Body of pancreas (tissue), 4 donors: ENCODE data around the gene KLHL29. TPM values are rescaled to one million over a fixed set of nuclear protein-coding genes. Genes with fewer than 3 reads are reported as not detected.

ENCODE experiments used
- ATAC-seq: fragments of 150-250 bp; one replicate; pipeline ENCODE4 v1.9.1; 2016
- DNase-seq, 4 donors: peaks; one replicate each; pipeline ENCODE4 v3.0.0-alpha.2; 2019
- H3K27ac ChIP-seq, 4 donors: fragments of 200-600 bp; sonication (generic); 1 replicate in 3 of 4; 2 replicates in 1 of 4; pipeline versions ENCODE4 v1.5.1 to v1.6.1; 2016 to 2019; ENCODE audit warnings: mild to moderate bottlenecking in 1 of 4, mixed read lengths in 1 of 4, moderate library complexity in 1 of 4
- H3K27me3 ChIP-seq, 2 donors: fragments of 200-600 bp; sonication (generic); one replicate each; pipeline ENCODE4 v1.6.0; 2016; ENCODE audit warnings: mild to moderate bottlenecking in 1 of 2
- H3K36me3 ChIP-seq, 2 donors: fragments of 200-600 bp; sonication (generic); replicated peaks in 1 of 2; 2 replicates each; pipeline ENCODE4 v1.5.1; 2016; ENCODE audit warnings: low read depth in 2 of 2; ENCODE audit not compliant: insufficient read depth in 1 of 2
- H3K4me1 ChIP-seq: fragments of 200-600 bp; sonication (generic); one replicate; pipeline ENCODE4 v1.6.0; 2016
- H3K4me3 ChIP-seq, 2 donors: fragments of 200-600 bp; sonication (generic); 1 replicate in 1 of 2; 2 replicates in 1 of 2; pipeline ENCODE4 v1.5.1; 2016 to 2019
- H3K9me3 ChIP-seq, 3 donors: fragments of 200-600 bp; sonication (generic); 1 replicate in 2 of 3; 2 replicates in 1 of 3; pipeline ENCODE4 v1.5.1; 2016
- CTCF ChIP-seq, 7 experiments: fragments of 450-650 bp in 4 of 7; fragments of 200-600 bp in 3 of 7; sonication (generic) in 3 of 7; IDR thresholded peaks; one replicate each; pipeline ENCODE4 v1.5.1; 2016 to 2019; ENCODE audit warnings: antibody characterized with exemption in 7 of 7
- POLR2A ChIP-seq, 3 donors: fragments of 450-650 bp; IDR thresholded peaks; one replicate each; pipeline ENCODE4 v1.6.1; 2016; ENCODE audit warnings: antibody characterized with exemption in 3 of 3, mild to moderate bottlenecking in 2 of 3
- WGBS, 2 donors: methylation state at CpG; one replicate each; pipeline ENCODE4 v1.1.5; 2017; 5-methylcytosine and 5-hydroxymethylcytosine counted together
- intact Hi-C: fragments of 100-400 bp; cut with DNase I; formaldehyde crosslinking; loops from one replicate; pipeline ENCODE4 v1.15.1; 2023
- total RNA-seq, 2 donors: library from RNA; depleted of rRNA; stranded (reverse); fragments of >200 nt; gene quantifications; one replicate each; pipeline ENCODE4 v1.1.0, GENCODE V29; 2016

Gene KLHL29
- total RNA-seq, 2 donors from 2014 or later, result 4.0 to 4.4 TPM

DNA sequence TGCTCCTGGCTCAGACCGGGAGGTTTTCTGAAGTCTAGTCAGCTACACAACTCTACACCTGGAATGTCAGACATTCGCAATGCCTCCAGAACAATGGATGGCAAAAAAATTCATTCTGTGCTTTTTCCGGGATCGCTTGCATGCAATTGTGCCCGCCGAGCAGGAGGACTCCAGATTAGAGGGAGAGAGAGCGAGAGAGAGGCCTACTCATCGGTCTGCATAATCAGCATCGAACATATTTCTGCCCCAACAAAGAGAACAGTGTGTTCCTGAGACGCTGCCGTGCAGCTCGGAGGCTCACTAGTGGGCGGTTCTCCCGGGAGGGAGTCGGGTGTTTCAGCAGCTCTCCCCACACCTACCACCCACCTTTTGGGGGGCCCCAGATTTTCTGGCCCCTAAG lies 117.1 kb downstream of the KLHL29 start:
- Histone ChIP-seq H3K9me3 (no peaks in the 10 kb centered on the region), H3K27ac (peak overlapping the region in 3 of 4 donors; percentile 54 to 67 (median 54)), H3K4me3 (no peak overlapping the region), H3K4me1 (peaks cover 11% of the 10 kb centered on the region), H3K36me3 (no peaks in the 10 kb centered on the region), H3K27me3 (no peaks in the 10 kb centered on the region)
- TF ChIP-seq CTCF (IDR thresholded peaks at IDR 0.05), result no peak
- TF ChIP-seq POLR2A (IDR thresholded peaks at IDR 0.05), result peak in 2 of 3 donors; percentile 20 to 24
- peak; percentile 86 for ATAC-seq
- DNase-seq, result peak; percentile 41 to 59 (median 49)
- 28 to 40% methylated on average over 15 of the region's 15 CpGs for WGBS, 2 donors
- intact Hi-C loops, result no loop called here

GRCh38 chr2:23503097-23503496 lies 118.1 kb downstream of the KLHL29 start:
- Histone ChIP-seq H3K4me3 (no peak overlapping the region), H3K36me3 (no peaks in the 10 kb centered on the region), H3K27ac (peak overlapping the region in 1 of 4 donors; percentile 67), H3K9me3 (no peaks in the 10 kb centered on the region), H3K27me3 (no peaks in the 10 kb centered on the region), H3K4me1 (peaks cover 11% of the 10 kb centered on the region)
- intact Hi-C loops, result no loop called here
- DNase-seq (no peak), ATAC-seq (no peak)
- WGBS, 2 donors, result 77 to 80% methylated on average over 5 to 6 of the region's 6 CpGs
- TF ChIP-seq CTCF (IDR thresholded peaks at IDR 0.05), result no peak
- TF ChIP-seq POLR2A (IDR thresholded peaks at IDR 0.05), result no peak

DNA sequence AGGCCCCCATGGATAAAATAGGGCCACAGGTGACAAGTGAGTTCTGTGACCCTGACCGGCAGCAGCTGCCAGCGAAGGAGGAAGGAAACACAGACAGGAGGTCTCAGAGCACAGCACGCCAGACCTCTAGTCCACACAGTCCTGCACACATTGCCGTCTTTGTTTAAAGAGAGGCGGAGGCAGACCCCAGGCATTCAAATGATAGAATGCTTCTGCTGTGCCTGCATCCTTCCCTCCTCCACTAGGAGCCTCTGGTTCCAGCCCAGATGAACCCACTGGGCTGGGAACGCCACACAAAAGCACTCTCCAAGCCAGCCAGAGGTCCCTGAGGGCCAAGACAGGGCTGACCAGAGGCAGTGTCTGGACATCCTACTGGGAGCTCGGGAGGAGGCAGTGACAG lies 118.7 kb downstream of the KLHL29 start:
- no peaks in the 10 kb centered on the region for H3K36me3 ChIP-seq
- H3K27me3 ChIP-seq, result no peaks in the 10 kb centered on the region
- WGBS, 2 donors, result 59 to 78% methylated on average over 7 of the region's 7 CpGs
- no peak for DNase-seq
- ATAC-seq, result no peak
- TF ChIP-seq POLR2A (IDR thresholded peaks at IDR 0.05), result no peak
- TF ChIP-seq CTCF (IDR thresholded peaks at IDR 0.05), result no peak
- H3K9me3 ChIP-seq, result no peaks in the 10 kb centered on the region
- intact Hi-C loops, result no loop called here
- no peak overlapping the region for H3K27ac ChIP-seq
- no peak overlapping the region for H3K4me3 ChIP-seq
- peaks cover 11% of the 10 kb centered on the region for H3K4me1 ChIP-seq

DNA sequence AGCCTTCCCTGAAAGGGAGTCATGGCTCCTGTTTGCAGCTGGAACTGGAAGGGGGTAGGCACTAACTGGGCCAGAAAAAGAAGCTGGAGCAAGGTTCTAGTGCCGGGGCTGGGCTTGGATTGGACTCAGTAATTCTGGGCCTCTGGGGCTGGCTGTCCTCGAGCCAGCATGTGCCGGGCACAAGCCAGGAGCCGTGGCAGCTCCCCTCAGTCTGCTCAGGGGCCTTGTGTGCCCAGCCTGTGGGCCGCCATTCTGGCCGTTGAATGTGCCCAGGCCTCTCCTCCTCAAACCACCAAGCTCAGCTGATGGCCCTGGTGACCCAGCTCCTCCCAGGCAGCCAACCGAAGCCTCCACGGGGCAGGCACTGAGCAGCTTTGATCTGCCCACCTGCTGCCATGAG lies 119.6 kb downstream of the KLHL29 start:
- Histone ChIP-seq H3K36me3 (no peaks in the 10 kb centered on the region), H3K4me1 (peaks cover 15% of the 10 kb centered on the region), H3K9me3 (no peaks in the 10 kb centered on the region), H3K27ac (no peak overlapping the region), H3K27me3 (no peaks in the 10 kb centered on the region), H3K4me3 (no peak overlapping the region)
- no peak for TF ChIP-seq POLR2A (IDR thresholded peaks at IDR 0.05)
- no peak for TF ChIP-seq CTCF (IDR thresholded peaks at IDR 0.05)
- 80 to 91% methylated on average over 6 to 8 of the region's 8 CpGs for WGBS, 2 donors
- ATAC-seq, result no peak
- DNase-seq, result no peak
- intact Hi-C loops, result no loop called here

- Histone ChIP-seq H3K9me3 (no peaks in the 10 kb centered on the region), H3K27ac (no peak overlapping the region), H3K4me1 (peaks cover 20% of the 10 kb centered on the region), H3K4me3 (no peak overlapping the region), H3K36me3 (no peaks in the 10 kb centered on the region), H3K27me3 (no peaks in the 10 kb centered on the region)
- TF ChIP-seq CTCF (IDR thresholded peaks at IDR 0.05), result no peak
- TF ChIP-seq POLR2A (IDR thresholded peaks at IDR 0.05), result no peak
- DNase-seq (no peak), ATAC-seq (no peak)
- WGBS, 2 donors, result 78 to 80% methylated on average over 9 of the region's 9 CpGs
- intact Hi-C loops, result no loop called here
Measured at GRCh38 chr2:23505218-23505983, 120.4 kb downstream of the KLHL29 start.
